Ammon's horn (tissue), 1 donor: ENCODE measurements around the gene HLA-B.

ENCODE experiments used
- DNase-seq: peaks from one replicate; pipeline ENCODE4 v3.0.0-alpha.2; 2016; ENCODE audit warnings: low spot score

Gene HLA-B

DNA sequence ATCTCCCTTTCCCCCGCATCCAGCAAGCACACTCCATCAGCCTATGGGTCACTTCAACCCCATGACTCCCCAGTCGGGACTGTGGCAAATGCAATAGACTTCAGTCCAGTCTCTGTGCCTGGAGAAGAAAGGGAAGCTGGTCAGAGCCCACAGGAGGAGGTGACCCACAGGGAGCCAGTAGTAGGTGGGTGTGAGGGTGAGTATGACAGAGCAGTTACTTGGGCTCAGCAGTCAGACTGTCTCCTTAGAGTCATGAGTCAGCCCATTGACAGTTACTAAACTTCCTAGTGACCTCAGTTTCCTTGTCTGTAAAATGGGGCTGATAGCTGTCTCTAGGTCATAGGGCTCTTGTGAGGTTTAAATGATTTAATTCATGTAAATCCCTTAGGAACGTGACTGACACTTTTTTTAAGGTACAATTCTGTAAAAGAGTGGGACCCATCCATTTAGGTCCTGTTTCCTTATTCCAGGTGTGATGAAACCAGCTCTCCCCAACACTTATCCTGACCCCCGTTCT lies 51.2 kb downstream of the HLA-B start:
- DNase-seq, result no peak

DNA sequence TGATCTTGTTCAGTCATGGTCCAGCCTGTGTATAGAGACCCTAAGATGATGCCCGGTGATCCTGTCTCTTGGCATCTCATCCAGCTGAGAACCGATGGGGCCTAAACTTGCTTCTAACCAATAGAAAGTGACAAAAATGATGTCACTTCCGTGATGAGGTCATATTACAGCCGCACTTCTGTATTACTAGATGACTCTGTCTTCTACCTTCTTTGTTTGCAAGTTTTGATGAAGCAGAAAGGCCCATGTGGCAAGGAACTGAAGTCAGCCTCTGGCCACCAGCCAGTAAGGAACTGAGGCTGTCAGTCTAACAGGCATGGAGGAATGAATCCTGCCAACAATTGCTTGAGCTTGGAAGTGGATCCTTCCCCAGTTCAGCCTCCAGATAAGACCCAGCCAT lies 52.3 kb downstream of the HLA-B start:
- no peak for DNase-seq
